HepG2 (cell line): ENCODE measurements around the gene PRSS33.

Source experiments
- DZIP1 ChIP-seq: sonication (generic); formaldehyde crosslinking; IDR thresholded peaks from 2 replicates; pipeline ENCODE4 v1.5.0; 2020; ENCODE audit warnings: mild to moderate bottlenecking, missing genetic modification reagents
- FOSL2 ChIP-seq: sonication (generic); formaldehyde crosslinking; IDR thresholded peaks from 2 replicates; pipeline ENCODE4 v1.4.0; 2020; ENCODE audit warnings: missing genetic modification reagents
- KAT7 ChIP-seq: IDR thresholded peaks from 2 replicates; pipeline ENCODE4 v1.6.1; 2018; ENCODE audit warnings: borderline replicate concordance, missing compliant biosample characterization
- MAX ChIP-seq: IDR thresholded peaks from 2 replicates; pipeline ENCODE4 v1.6.1; 2012; ENCODE audit warnings: inconsistent platforms
- MAZ ChIP-seq, 2 experiments: sonication (generic) in 1 of 2; formaldehyde crosslinking in 1 of 2; IDR thresholded peaks; 2 replicates each; pipeline versions ENCODE4 v1.5.0 to v1.6.1; 2012 to 2020; ENCODE audit warnings: low read depth in 2 of 2, mild to moderate bottlenecking in 2 of 2, borderline replicate concordance in 1 of 2, improper control_type of control experiment in 1 of 2, low read length in 1 of 2, missing genetic modification reagents in 1 of 2, moderate library complexity in 1 of 2
- POLR2A ChIP-seq, 2 experiments: IDR thresholded peaks; 2 replicates each; pipeline ENCODE4 v1.6.1; 2011; ENCODE audit warnings: low read depth in 2 of 2, low read length in 2 of 2, mild to moderate bottlenecking in 1 of 2, moderate library complexity in 1 of 2; ENCODE audit not compliant: insufficient read depth in 1 of 2
- RNF2 ChIP-seq: fragments of 450-650 bp; conservative IDR thresholded peaks from 2 replicates; pipeline ENCODE4 v1.6.1; 2016; ENCODE audit warnings: low read depth
- SNAPC5 ChIP-seq: sonication (generic); formaldehyde crosslinking; IDR thresholded peaks from 2 replicates; pipeline ENCODE4 v1.8.1; 2023; ENCODE audit warnings: mild to moderate bottlenecking, missing genetic modification reagents, borderline replicate concordance
- ZBTB38 ChIP-seq: sonication (generic); formaldehyde crosslinking; IDR thresholded peaks from 2 replicates; pipeline ENCODE4 v1.5.1; 2020; ENCODE audit warnings: mild to moderate bottlenecking, missing genetic modification reagents
- ZNF317 ChIP-seq: sonication (generic); formaldehyde crosslinking; IDR thresholded peaks from 2 replicates; pipeline ENCODE4 v1.5.0; 2020; ENCODE audit warnings: mild to moderate bottlenecking, missing genetic modification reagents

DNA sequence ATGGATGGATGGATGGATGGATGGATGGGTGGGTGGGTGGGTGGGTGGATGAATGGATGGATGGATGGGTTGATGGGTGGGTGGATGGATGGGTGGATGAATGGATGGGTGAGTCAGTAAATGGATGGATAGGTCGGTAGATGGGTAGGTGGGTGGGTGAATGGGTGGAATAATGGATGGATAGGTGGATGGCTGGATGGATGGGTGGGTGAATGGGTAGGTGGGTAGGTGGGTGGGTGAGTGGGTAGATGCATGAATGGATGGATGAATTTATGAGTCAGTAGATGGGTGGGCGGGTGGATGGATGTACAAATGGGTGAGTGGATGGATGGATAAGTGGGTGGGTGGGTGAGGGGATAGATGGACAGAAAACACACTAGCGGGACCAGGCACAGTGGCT is 47.6 kb upstream of the PRSS33 start:
- TF ChIP-seq ZNF317 (CRISPR knock-in tag) (no peak), MAZ (IDR thresholded peaks at IDR 0.05; ENCODE audit: borderline replicate concordance, low read depth, low read length) (no peak), MAZ (CRISPR knock-in tag; IDR thresholded peaks at IDR 0.05; ENCODE audit: low read depth) (no peak), MAX (no peak), POLR2A (IDR thresholded peaks at IDR 0.05; ENCODE audit: insufficient read depth in 1 of 2, low read depth in 2 of 2, low read length in 2 of 2) (no peak), FOSL2 (CRISPR knock-in tag) (no peak), DZIP1 (CRISPR knock-in tag) (no peak), RNF2 (no peak), KAT7 (CRISPR knock-in tag) (no peak), ZBTB38 (CRISPR knock-in tag) (no peak), SNAPC5 (no peak)
